Neutrophil (primary cell): ENCODE data around the gene ZNF219.

Experiments used
- H3K27ac ChIP-seq: fragments of 200-600 bp; sonication (generic); 2 replicates; pipeline ENCODE4 v1.5.1; 2016; ENCODE audit warnings: mild to moderate bottlenecking, moderate library complexity
- H3K27me3 ChIP-seq: fragments of 200-600 bp; sonication (generic); 2 replicates; pipeline ENCODE4 v1.6.0; 2016; ENCODE audit warnings: mild to moderate bottlenecking
- H3K36me3 ChIP-seq: fragments of 200-600 bp; sonication (generic); 2 replicates; pipeline ENCODE4 v1.5.1; 2017
- H3K4me1 ChIP-seq, 2 experiments: fragments of 200-600 bp in 1 of 2; sonication (generic) in 1 of 2; 1 replicate in 1 of 2; 2 replicates in 1 of 2; pipeline versions ENCODE4 v1.5.1 to v1.6.1; 2013 to 2016; ENCODE audit warnings: low read depth in 1 of 2, low read length in 1 of 2, mild to moderate bottlenecking in 1 of 2, moderate library complexity in 1 of 2; ENCODE audit not compliant: control insufficient read depth in 1 of 2, insufficient read depth in 1 of 2
- H3K4me3 ChIP-seq, 2 experiments: fragments of 200-600 bp in 1 of 2; sonication (generic) in 1 of 2; 1 replicate in 1 of 2; 2 replicates in 1 of 2; pipeline ENCODE4 v1.5.1; 2013 to 2016; ENCODE audit warnings: low read depth in 1 of 2, low read length in 1 of 2, mild to moderate bottlenecking in 1 of 2, moderate library complexity in 1 of 2
- H3K9me3 ChIP-seq: fragments of 200-600 bp; sonication (generic); 2 replicates; pipeline ENCODE4 v1.5.1; 2016
- TF ChIP-seq, protein P1 (sequence below): fragments of 200-600 bp; sonication (generic); IDR thresholded peaks from 2 replicates; pipeline ENCODE4 v1.5.1; 2016; ENCODE audit warnings: antibody characterized with exemption

The ZNF219 gene

DNA sequence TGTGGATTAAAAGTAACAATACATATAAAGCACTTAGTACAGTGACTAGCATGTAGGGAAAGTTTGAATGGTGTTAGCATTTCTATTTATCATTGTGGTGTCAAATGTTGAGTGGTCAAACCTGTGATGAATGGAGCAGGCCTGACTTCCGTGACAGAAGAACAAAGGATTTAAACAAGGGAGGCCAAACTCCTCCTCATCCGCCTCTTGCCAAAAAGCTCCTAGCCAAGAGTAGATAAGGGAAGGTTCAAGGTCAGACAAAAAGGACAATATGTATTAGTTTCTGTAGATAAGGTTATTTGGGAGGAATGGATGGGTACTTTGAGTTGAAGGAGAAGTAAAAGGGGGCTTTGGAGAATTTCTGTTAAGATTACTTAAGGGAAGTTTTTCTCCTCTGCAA is 49.8 kb downstream of the ZNF219 start:
- Histone ChIP-seq H3K4me3 (no peak overlapping the region), H3K9me3 (no peaks in the 10 kb centered on the region), H3K4me1 (no peaks in the 10 kb centered on the region), H3K27ac (no peak overlapping the region), H3K36me3 (no peaks in the 10 kb centered on the region), H3K27me3 (peaks cover 16% of the 10 kb centered on the region)
- TF ChIP-seq, protein P1, sequence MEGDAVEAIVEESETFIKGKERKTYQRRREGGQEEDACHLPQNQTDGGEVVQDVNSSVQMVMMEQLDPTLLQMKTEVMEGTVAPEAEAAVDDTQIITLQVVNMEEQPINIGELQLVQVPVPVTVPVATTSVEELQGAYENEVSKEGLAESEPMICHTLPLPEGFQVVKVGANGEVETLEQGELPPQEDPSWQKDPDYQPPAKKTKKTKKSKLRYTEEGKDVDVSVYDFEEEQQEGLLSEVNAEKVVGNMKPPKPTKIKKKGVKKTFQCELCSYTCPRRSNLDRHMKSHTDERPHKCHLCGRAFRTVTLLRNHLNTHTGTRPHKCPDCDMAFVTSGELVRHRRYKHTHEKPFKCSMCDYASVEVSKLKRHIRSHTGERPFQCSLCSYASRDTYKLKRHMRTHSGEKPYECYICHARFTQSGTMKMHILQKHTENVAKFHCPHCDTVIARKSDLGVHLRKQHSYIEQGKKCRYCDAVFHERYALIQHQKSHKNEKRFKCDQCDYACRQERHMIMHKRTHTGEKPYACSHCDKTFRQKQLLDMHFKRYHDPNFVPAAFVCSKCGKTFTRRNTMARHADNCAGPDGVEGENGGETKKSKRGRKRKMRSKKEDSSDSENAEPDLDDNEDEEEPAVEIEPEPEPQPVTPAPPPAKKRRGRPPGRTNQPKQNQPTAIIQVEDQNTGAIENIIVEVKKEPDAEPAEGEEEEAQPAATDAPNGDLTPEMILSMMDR: no peak

DNA sequence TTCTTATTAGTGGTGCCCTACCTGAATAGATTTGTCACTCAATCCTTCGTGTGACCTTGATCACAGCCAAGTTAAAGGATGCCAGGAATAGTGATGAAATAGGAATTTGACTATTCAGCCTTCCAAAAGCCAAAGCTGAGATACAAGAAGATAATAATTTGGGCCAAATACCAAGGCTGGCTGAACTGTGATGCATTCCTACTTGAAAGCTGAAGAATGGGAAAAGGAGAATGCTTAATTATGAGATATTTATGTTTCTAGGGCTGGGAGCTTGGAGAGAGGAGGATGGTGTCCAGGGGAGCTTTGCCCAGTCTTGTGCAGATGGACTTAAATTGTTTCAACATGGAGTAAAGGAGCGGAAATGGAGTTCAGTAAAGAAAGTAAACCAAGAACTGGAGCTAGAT is 51.1 kb downstream of the ZNF219 start:
- Histone ChIP-seq H3K4me1 (no peaks in the 10 kb centered on the region), H3K27me3 (peaks cover 26% of the 10 kb centered on the region), H3K4me3 (no peak overlapping the region), H3K27ac (no peak overlapping the region), H3K36me3 (no peaks in the 10 kb centered on the region), H3K9me3 (no peaks in the 10 kb centered on the region)
- TF ChIP-seq, protein P1: no peak

DNA sequence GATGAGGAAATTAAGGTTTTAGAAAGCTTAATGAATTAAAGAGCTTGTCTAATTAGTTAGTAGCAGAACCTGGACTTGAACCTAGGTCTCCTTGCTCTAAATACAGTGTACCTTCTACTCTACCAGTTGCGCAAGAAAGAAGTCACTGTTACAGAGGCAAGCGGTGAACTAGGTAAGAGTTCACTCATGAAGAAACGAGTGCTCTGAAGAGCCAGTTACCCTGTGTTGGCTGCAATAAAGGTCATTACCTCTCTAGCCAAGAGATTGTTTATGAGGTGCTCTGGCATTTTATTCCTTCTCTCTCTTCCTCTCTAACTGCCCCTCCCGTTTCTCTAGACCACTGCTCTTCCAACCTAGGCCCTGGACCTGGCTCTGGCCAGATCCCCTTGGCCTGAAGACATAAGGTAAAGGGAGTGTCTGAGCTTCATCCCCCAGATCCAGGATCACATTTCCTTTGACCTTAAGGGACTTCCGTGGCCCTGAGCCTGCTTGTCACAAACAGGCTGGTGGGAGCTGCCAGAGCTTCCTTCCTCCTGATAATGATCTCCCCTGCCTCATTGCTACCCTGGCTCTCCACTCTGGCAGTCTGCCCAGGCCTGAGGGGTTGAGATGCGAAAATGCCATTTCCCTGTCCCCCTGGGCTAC is 54.4 kb downstream of the ZNF219 start:
- no peaks in the 10 kb centered on the region for H3K36me3 ChIP-seq

DNA sequence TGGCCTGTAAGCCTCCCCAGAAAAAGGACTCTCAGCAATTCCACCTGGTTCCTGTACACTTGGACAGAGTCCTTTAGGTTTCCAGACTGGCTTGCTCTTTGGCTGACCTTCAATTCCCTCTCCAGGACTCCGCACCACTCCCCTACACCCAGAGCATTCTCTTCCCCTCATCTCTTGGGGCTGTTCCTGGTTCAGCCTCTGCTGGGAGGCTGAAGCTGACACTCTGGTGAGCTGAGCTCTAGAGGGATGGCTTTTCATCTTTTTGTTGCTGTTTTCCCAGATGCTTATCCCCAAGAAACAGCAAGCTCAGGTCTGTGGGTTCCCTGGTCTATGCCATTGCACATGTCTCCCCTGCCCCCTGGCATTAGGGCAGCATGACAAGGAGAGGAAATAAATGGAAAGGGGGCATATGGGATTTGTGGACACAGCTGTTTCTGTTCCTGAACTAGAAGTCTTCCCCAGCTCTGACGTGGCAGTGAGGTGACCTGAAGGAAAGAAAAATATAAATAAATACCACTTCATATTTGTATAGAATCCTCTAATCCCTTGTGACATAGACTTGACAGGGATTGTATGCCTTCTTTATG is 55.0 kb downstream of the ZNF219 start:
- Histone ChIP-seq H3K9me3 (no peaks in the 10 kb centered on the region), H3K4me3 (no peak overlapping the region), H3K27ac (no peak overlapping the region), H3K36me3 (no peaks in the 10 kb centered on the region), H3K4me1 (no peaks in the 10 kb centered on the region), H3K27me3 (peaks cover 37% of the 10 kb centered on the region)
- TF ChIP-seq, protein P1: no peak

More for the DNA sequence above, 54.4 kb downstream of the ZNF219 start:
- H3K4me1 ChIP-seq: no peaks in the 10 kb centered on the region
- peaks cover 37% of the 10 kb centered on the region for H3K27me3 ChIP-seq
- H3K4me3 ChIP-seq: no peak overlapping the region
- TF ChIP-seq, protein P1: no peak
- H3K9me3 ChIP-seq: no peaks in the 10 kb centered on the region
- H3K27ac ChIP-seq: no peak overlapping the region

DNA sequence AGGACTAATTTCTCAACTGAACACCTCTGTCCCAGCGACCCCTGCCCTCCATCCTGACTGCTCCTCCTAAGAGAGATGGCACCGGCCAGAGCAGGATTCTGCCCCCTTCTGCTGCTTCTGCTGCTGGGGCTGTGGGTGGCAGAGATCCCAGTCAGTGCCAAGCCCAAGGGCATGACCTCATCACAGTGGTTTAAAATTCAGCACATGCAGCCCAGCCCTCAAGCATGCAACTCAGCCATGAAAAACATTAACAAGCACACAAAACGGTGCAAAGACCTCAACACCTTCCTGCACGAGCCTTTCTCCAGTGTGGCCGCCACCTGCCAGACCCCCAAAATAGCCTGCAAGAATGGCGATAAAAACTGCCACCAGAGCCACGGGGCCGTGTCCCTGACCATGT is 55.5 kb downstream of the ZNF219 start:
- Histone ChIP-seq H3K4me3 (no peak overlapping the region), H3K4me1 (no peaks in the 10 kb centered on the region)

More for the DNA sequence above, 55.5 kb downstream of the ZNF219 start:
- H3K36me3 ChIP-seq: no peaks in the 10 kb centered on the region
- TF ChIP-seq, protein P1: no peak
- peaks cover 37% of the 10 kb centered on the region for H3K27me3 ChIP-seq
- H3K27ac ChIP-seq: no peak overlapping the region
- H3K9me3 ChIP-seq: no peaks in the 10 kb centered on the region
